C4-2B (cell line): ENCODE results near the gene BLCAP.

Experiments
- CTCF ChIP-seq: fragments of 450-650 bp; conservative IDR thresholded peaks from 2 replicates; pipeline ENCODE4 v1.5.1; 2017; ENCODE audit warnings: mild to moderate bottlenecking
- ZFX ChIP-seq: fragments of 450-650 bp; IDR thresholded peaks from 2 replicates; pipeline ENCODE4 v1.6.1; 2017

- TF ChIP-seq CTCF (no peak), ZFX (no peak)
These were observed 10.3 kb upstream of the BLCAP start for GRCh38 chr20:37538003-37538402.
